Adipose tissue (tissue), 3 donors: ENCODE results near the gene GINS2. TPM values are rescaled to one million over a fixed set of nuclear protein-coding genes. Genes with fewer than 3 reads are reported as not detected.

ENCODE experiments used
- H3K27ac ChIP-seq: one replicate; pipeline ENCODE4 v1.5.1; 2013; ENCODE audit warnings: low read depth, low read length
- WGBS, 3 donors: extraction: QIAGEN DNeasy Blood & Tissue Kit; methylation state at CpG; one replicate each; pipeline ENCODE4 v1.1.7; 2013; 5-methylcytosine and 5-hydroxymethylcytosine counted together
- polyA plus RNA-seq, 3 donors: library from polyadenylated mRNA; stranded (reverse); fragments of 200-250 nt; gene quantifications; one replicate each; pipeline ENCODE4 v1.2.3, GENCODE V29; 2013
- donor health status: healthy with polysubstance abuse.
- donor health status: Bipolar disorder and iron deficiency.
- donor health status: healthy.

GINS2 gene
- polyA plus RNA-seq, 3 donors, result 0.22 to 1.1 (median 0.62) TPM

GRCh38 chr16:85661740-85662481 lies 26.8 kb downstream of the GINS2 start:
- H3K27ac ChIP-seq, result no peak overlapping the region
- WGBS, 3 donors, result 92 to 94% (median 93%) methylated on average over 25 to 26 of the region's 26 CpGs

- no peak overlapping the region for H3K27ac ChIP-seq
- 91 to 93% (median 91%) methylated on average over 33 to 42 of the region's 42 CpGs for WGBS, 3 donors
Observed at GRCh38 chr16:85660843-85661739, 27.7 kb downstream of the GINS2 start.

- no peak overlapping the region for H3K27ac ChIP-seq
- WGBS, 3 donors, result 75 to 77% (median 75%) methylated on average over 12 of the region's 12 CpGs
Observed at GRCh38 chr16:85659805-85660511, 28.8 kb downstream of the GINS2 start.

GRCh38 chr16:85659336-85659735 lies 29.4 kb downstream of the GINS2 start:
- no peak overlapping the region for H3K27ac ChIP-seq
- 90 to 93% (median 90%) methylated on average over 8 of the region's 8 CpGs for WGBS, 3 donors

GRCh38 chr16:85658504-85659326 lies 30.0 kb downstream of the GINS2 start:
- 83 to 85% (median 85%) methylated on average over 18 of the region's 18 CpGs for WGBS, 3 donors

GRCh38 chr16:85657996-85658395 lies 30.8 kb downstream of the GINS2 start:
- WGBS, 3 donors, result 85 to 93% (median 90%) methylated on average over 3 of the region's 3 CpGs
- H3K27ac ChIP-seq, result no peak overlapping the region

More at GRCh38 chr16:85658504-85659326, 30.0 kb downstream of the GINS2 start:
- H3K27ac ChIP-seq, result no peak overlapping the region

GRCh38 chr16:85657267-85657650 lies 31.5 kb downstream of the GINS2 start:
- H3K27ac ChIP-seq, result no peak overlapping the region
- 87 to 96% (median 94%) methylated on average over 18 to 21 of the region's 21 CpGs for WGBS, 3 donors

- WGBS, 3 donors, result 91 to 93% (median 92%) methylated on average over 58 to 59 of the region's 59 CpGs
- H3K27ac ChIP-seq, result no peak overlapping the region
Observed at GRCh38 chr16:85656351-85657266, 32.1 kb downstream of the GINS2 start.

GRCh38 chr16:85655216-85656129 lies 33.3 kb downstream of the GINS2 start:
- WGBS, 3 donors, result 89 to 94% (median 91%) methylated on average over 35 of the region's 35 CpGs
- H3K27ac ChIP-seq, result no peak overlapping the region

- 92 to 96% (median 95%) methylated on average over 41 of the region's 41 CpGs for WGBS, 3 donors
- no peak overlapping the region for H3K27ac ChIP-seq
Observed at GRCh38 chr16:85654251-85655095, 34.3 kb downstream of the GINS2 start.

- H3K27ac ChIP-seq, result no peak overlapping the region
- WGBS, 3 donors, result 79 to 89% (median 84%) methylated on average over 16 to 21 of the region's 21 CpGs
Observed at GRCh38 chr16:85653290-85653891, 35.4 kb downstream of the GINS2 start.

GRCh38 chr16:85652431-85653221 lies 36.1 kb downstream of the GINS2 start:
- no peak overlapping the region for H3K27ac ChIP-seq
- 44 to 55% (median 55%) methylated on average over 30 to 33 of the region's 35 CpGs for WGBS, 3 donors

GRCh38 chr16:85651629-85652430 lies 36.9 kb downstream of the GINS2 start:
- 66 to 69% (median 67%) methylated on average over 27 of the region's 27 CpGs for WGBS, 3 donors
- H3K27ac ChIP-seq, result no peak overlapping the region
